ENCODE data around the gene ATP6V1B1.

GRCh38 chr2:70926042-70926441, 9.7 kb upstream of the ATP6V1B1 start:
- TF ChIP-seq, protein P1, sequence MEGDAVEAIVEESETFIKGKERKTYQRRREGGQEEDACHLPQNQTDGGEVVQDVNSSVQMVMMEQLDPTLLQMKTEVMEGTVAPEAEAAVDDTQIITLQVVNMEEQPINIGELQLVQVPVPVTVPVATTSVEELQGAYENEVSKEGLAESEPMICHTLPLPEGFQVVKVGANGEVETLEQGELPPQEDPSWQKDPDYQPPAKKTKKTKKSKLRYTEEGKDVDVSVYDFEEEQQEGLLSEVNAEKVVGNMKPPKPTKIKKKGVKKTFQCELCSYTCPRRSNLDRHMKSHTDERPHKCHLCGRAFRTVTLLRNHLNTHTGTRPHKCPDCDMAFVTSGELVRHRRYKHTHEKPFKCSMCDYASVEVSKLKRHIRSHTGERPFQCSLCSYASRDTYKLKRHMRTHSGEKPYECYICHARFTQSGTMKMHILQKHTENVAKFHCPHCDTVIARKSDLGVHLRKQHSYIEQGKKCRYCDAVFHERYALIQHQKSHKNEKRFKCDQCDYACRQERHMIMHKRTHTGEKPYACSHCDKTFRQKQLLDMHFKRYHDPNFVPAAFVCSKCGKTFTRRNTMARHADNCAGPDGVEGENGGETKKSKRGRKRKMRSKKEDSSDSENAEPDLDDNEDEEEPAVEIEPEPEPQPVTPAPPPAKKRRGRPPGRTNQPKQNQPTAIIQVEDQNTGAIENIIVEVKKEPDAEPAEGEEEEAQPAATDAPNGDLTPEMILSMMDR (IDR thresholded peaks at IDR 0.05), result no peak
- TF ChIP-seq POLR2AphosphoS5 (IDR thresholded peaks at IDR 0.05), result no peak
- TF ChIP-seq POLR2A (IDR thresholded peaks at IDR 0.05), result no peak
- no peak for TF ChIP-seq EP300 (IDR thresholded peaks at IDR 0.05)

All from suprapubic skin (tissue), 4 donors.